Type B pancreatic cell (in vitro differentiated cells): ENCODE results near the gene SMC5. TPM values are rescaled to one million over a fixed set of nuclear protein-coding genes. Genes with fewer than 3 reads are reported as not detected.

Source experiments
- DNase-seq: peaks from one replicate; pipeline ENCODE4 v3.0.0; 2021; ENCODE audit warnings: mixed read lengths; ENCODE audit not compliant: unreplicated experiment; ENCODE audit errors: extremely low spot score
- H3K27ac Mint-ChIP-seq: 2 replicates; pipeline ENCODE4 v1.8.0; 2021; ENCODE audit warnings: mild to moderate bottlenecking, mixed read lengths
- H3K27me3 Mint-ChIP-seq: 2 replicates; pipeline ENCODE4 v1.8.0; 2021; ENCODE audit warnings: mixed read lengths
- H3K36me3 Mint-ChIP-seq: 2 replicates; pipeline ENCODE4 v1.8.0; 2021; ENCODE audit warnings: mixed read lengths
- H3K4me1 Mint-ChIP-seq: one replicate; pipeline ENCODE4 v1.8.0; 2021; ENCODE audit warnings: mixed read lengths; ENCODE audit not compliant: unreplicated experiment
- H3K4me3 Mint-ChIP-seq: 2 replicates; pipeline ENCODE4 v1.8.0; 2021; ENCODE audit warnings: mild to moderate bottlenecking, mixed read lengths
- H3K9me3 Mint-ChIP-seq: 2 replicates; pipeline ENCODE4 v1.8.0; 2021; ENCODE audit warnings: mixed read lengths
- CTCF ChIP-seq: fragments of 200-600 bp; sonication (generic); conservative IDR thresholded peaks from 2 replicates; pipeline ENCODE4 v1.5.0; 2021; ENCODE audit warnings: antibody characterized with exemption, mild to moderate bottlenecking
- total RNA-seq: library from RNA; stranded (reverse); gene quantifications from 2 replicates; pipeline ENCODE4 v1.2.1, GENCODE V29; 2021; ENCODE audit warnings: low replicate concordance

The SMC5 gene
- total RNA-seq, 1 donor from 2014 or later = 33.9 TPM

GRCh38 chr9:70385426-70385825, 126.6 kb downstream of the SMC5 start:
- no peak overlapping the region for H3K27ac Mint-ChIP-seq
- H3K4me3 Mint-ChIP-seq = no peak overlapping the region
- H3K4me1 Mint-ChIP-seq = peaks cover 9% of the 10 kb centered on the region
- no peaks in the 10 kb centered on the region for H3K9me3 Mint-ChIP-seq
- no peaks in the 10 kb centered on the region for H3K27me3 Mint-ChIP-seq
- DNase-seq = no peak
- no peak for TF ChIP-seq CTCF
- H3K36me3 Mint-ChIP-seq = peaks cover 14% of the 10 kb centered on the region

- no peak for DNase-seq
- Mint-ChIP-seq H3K27me3 (no peaks in the 10 kb centered on the region), H3K4me3 (no peak overlapping the region), H3K36me3 (peaks cover 14% of the 10 kb centered on the region), H3K27ac (no peak overlapping the region), H3K4me1 (peaks cover 24% of the 10 kb centered on the region), H3K9me3 (no peaks in the 10 kb centered on the region)
- no peak for TF ChIP-seq CTCF
Measured at GRCh38 chr9:70387663-70388062, 128.9 kb downstream of the SMC5 start.

GRCh38 chr9:70389188-70389587, 130.4 kb downstream of the SMC5 start:
- H3K27ac Mint-ChIP-seq = no peak overlapping the region
- peaks cover 32% of the 10 kb centered on the region for H3K4me1 Mint-ChIP-seq
- no peak overlapping the region for H3K4me3 Mint-ChIP-seq
- DNase-seq = no peak
- H3K27me3 Mint-ChIP-seq = no peaks in the 10 kb centered on the region
- no peaks in the 10 kb centered on the region for H3K9me3 Mint-ChIP-seq
- no peak for TF ChIP-seq CTCF
- H3K36me3 Mint-ChIP-seq = peaks cover 14% of the 10 kb centered on the region

- H3K36me3 Mint-ChIP-seq = peaks cover 14% of the 10 kb centered on the region
- no peak for DNase-seq
- no peak for TF ChIP-seq CTCF
- no peaks in the 10 kb centered on the region for H3K27me3 Mint-ChIP-seq
- H3K27ac Mint-ChIP-seq = no peak overlapping the region
- H3K9me3 Mint-ChIP-seq = no peaks in the 10 kb centered on the region
- H3K4me3 Mint-ChIP-seq = no peak overlapping the region
- peaks cover 32% of the 10 kb centered on the region for H3K4me1 Mint-ChIP-seq
Measured at GRCh38 chr9:70389621-70390266, 131.0 kb downstream of the SMC5 start.

- TF ChIP-seq CTCF = no peak
- Mint-ChIP-seq H3K4me1 (peaks cover 32% of the 10 kb centered on the region), H3K9me3 (no peaks in the 10 kb centered on the region), H3K36me3 (peaks cover 14% of the 10 kb centered on the region), H3K27me3 (no peaks in the 10 kb centered on the region), H3K27ac (no peak overlapping the region), H3K4me3 (no peak overlapping the region)
- no peak for DNase-seq
Measured at GRCh38 chr9:70390933-70391341, 132.2 kb downstream of the SMC5 start.
